Parathyroid adenoma (tissue), 2 donors: ENCODE measurements around the gene MMP23B.
A peak's percentile ranks its signal among the peaks of the same experiment; 100 is the strongest.
"Not testable (repeated sequence)": the region's sequence is repeated elsewhere in the genome, so short reads cannot be mapped to it uniquely, and the experiment has no call there.

Experiments
- H2AFZ ChIP-seq: fragments of 300-600 bp; sonication (generic); one replicate; pipeline ENCODE4 v1.7.0; 2017; ENCODE audit warnings: antibody characterized with exemption, mild to moderate bottlenecking
- H3K27ac ChIP-seq: fragments of 300-600 bp; sonication (generic); one replicate; pipeline ENCODE4 v1.7.0; 2017
- H3K27me3 ChIP-seq: fragments of 300-600 bp; sonication (generic); one replicate; pipeline ENCODE4 v1.7.0; 2017; ENCODE audit warnings: low read length; ENCODE audit not compliant: control insufficient read depth, insufficient read depth
- H3K36me3 ChIP-seq: fragments of 300-600 bp; sonication (generic); one replicate; pipeline ENCODE4 v1.7.0; 2017; ENCODE audit warnings: low read length; ENCODE audit not compliant: control insufficient read depth, insufficient read depth
- H3K4me1 ChIP-seq: fragments of 300-600 bp; sonication (generic); one replicate; pipeline ENCODE4 v1.7.0; 2017; ENCODE audit warnings: control low read depth
- H3K4me2 ChIP-seq: fragments of 300-600 bp; sonication (generic); one replicate; pipeline ENCODE4 v1.7.0; 2017; ENCODE audit warnings: low read length
- H3K4me3 ChIP-seq: fragments of 300-600 bp; sonication (generic); one replicate; pipeline ENCODE4 v1.7.0; 2017; ENCODE audit warnings: low read depth, low read length
- H3K79me2 ChIP-seq: fragments of 300-600 bp; sonication (generic); one replicate; pipeline ENCODE4 v1.7.0; 2017; ENCODE audit warnings: control low read depth
- H3K9ac ChIP-seq: fragments of 300-600 bp; sonication (generic); one replicate; pipeline ENCODE4 v1.7.0; 2017; ENCODE audit warnings: mild to moderate bottlenecking
- H3K9me3 ChIP-seq: fragments of 300-600 bp; sonication (generic); one replicate; pipeline ENCODE4 v1.7.0; 2017; ENCODE audit warnings: low read length; ENCODE audit not compliant: control insufficient read depth
- TF ChIP-seq, protein P1 (sequence below): fragments of 300-600 bp; sonication (generic); IDR thresholded peaks from one replicate; pipeline ENCODE4 v1.7.0; 2017; ENCODE audit warnings: antibody characterized with exemption, mild to moderate bottlenecking
- donor health status: primary hyperparathyroidism.

Gene MMP23B

DNA sequence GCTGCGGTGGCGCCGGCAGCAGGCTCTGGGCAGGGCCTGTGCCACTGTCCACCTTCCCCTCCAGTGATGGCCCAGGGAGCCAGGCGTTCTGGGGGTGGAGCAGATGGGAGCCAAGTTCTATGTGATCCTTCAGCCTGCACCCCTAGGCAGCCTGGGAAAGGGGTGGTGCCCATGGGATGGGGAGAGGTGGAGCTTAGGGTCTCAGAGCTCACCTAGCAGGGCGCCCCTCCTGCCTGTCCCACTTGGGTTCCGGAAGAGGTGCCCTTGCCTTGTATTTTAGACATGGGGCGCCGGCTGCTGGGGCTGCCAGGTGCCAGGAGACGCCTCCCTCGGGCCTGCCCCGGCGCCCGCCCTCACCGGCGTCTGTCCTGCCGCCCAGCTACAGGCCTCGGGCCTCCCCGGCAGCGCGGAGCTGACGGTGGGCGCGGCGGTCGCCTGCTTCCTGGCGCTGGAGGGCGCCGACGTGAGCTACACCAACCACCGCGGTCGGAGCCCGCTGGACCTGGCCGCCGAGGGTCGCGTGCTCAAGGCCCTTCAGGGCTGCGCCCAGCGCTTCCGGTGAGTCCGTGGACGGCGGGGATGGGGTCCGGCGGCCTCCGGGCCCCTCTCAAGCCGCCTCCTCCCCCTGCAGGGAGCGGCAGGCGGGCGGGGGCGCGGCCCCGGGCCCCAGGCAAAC lies 3.1 kb upstream of the MMP23B start:
- H3K4me2 ChIP-seq = no peak overlapping the region
- no peaks in the 10 kb centered on the region for H3K4me1 ChIP-seq
- H3K4me3 ChIP-seq = no peak overlapping the region
- TF ChIP-seq, protein P1, sequence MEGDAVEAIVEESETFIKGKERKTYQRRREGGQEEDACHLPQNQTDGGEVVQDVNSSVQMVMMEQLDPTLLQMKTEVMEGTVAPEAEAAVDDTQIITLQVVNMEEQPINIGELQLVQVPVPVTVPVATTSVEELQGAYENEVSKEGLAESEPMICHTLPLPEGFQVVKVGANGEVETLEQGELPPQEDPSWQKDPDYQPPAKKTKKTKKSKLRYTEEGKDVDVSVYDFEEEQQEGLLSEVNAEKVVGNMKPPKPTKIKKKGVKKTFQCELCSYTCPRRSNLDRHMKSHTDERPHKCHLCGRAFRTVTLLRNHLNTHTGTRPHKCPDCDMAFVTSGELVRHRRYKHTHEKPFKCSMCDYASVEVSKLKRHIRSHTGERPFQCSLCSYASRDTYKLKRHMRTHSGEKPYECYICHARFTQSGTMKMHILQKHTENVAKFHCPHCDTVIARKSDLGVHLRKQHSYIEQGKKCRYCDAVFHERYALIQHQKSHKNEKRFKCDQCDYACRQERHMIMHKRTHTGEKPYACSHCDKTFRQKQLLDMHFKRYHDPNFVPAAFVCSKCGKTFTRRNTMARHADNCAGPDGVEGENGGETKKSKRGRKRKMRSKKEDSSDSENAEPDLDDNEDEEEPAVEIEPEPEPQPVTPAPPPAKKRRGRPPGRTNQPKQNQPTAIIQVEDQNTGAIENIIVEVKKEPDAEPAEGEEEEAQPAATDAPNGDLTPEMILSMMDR = no peak
- no peaks in the 10 kb centered on the region for H3K9me3 ChIP-seq
- no peaks in the 10 kb centered on the region for H3K36me3 ChIP-seq
- no peaks in the 10 kb centered on the region for H3K79me2 ChIP-seq
- no peak overlapping the region for H3K9ac ChIP-seq
- H3K27ac ChIP-seq = no peak overlapping the region
- no peak overlapping the region for H2AFZ ChIP-seq
- H3K27me3 ChIP-seq = no peaks in the 10 kb centered on the region

DNA sequence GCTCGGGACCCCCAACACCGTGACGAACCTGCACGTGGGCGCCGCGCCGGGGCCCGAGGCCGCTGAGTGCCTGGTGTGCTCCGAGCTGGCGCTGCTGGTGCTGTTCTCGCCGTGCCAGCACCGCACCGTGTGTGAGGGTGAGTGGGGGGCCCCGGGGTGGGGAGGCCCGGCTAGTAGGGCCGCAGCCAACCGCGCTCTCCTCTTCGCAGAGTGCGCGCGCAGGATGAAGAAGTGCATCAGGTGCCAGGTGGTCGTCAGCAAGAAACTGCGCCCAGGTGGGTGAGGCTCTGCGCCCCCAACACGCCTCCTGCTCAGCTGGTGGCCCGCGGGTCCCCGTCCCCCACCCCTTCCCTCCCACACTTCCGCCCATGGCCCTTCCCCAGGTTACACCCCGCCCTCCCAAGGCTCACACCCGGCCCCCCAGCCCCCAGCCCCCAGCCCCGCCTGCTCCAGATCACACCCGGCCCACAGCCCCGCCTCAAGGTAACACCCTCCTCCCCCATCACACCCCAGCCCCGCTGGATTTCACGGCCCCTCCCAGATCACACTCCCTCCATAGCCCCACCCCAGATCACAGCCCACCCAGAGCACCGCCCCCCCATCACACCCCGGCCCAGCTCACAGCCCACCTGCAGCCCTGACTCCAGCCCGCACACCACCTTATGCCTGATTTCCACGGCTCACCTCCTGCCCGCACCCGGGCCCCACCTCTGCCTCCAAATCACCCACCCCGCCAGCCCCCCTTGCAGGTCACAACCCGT lies 2.4 kb upstream of the MMP23B start:
- Histone ChIP-seq H3K4me2 (no peak overlapping the region), H3K36me3 (no peaks in the 10 kb centered on the region), H2AFZ (no peak overlapping the region), H3K9me3 (no peaks in the 10 kb centered on the region), H3K79me2 (no peaks in the 10 kb centered on the region), H3K9ac (no peak overlapping the region), H3K27ac (no peak overlapping the region), H3K4me1 (no peaks in the 10 kb centered on the region), H3K27me3 (no peaks in the 10 kb centered on the region), H3K4me3 (no peak overlapping the region)
- TF ChIP-seq, protein P1 = no peak

DNA sequence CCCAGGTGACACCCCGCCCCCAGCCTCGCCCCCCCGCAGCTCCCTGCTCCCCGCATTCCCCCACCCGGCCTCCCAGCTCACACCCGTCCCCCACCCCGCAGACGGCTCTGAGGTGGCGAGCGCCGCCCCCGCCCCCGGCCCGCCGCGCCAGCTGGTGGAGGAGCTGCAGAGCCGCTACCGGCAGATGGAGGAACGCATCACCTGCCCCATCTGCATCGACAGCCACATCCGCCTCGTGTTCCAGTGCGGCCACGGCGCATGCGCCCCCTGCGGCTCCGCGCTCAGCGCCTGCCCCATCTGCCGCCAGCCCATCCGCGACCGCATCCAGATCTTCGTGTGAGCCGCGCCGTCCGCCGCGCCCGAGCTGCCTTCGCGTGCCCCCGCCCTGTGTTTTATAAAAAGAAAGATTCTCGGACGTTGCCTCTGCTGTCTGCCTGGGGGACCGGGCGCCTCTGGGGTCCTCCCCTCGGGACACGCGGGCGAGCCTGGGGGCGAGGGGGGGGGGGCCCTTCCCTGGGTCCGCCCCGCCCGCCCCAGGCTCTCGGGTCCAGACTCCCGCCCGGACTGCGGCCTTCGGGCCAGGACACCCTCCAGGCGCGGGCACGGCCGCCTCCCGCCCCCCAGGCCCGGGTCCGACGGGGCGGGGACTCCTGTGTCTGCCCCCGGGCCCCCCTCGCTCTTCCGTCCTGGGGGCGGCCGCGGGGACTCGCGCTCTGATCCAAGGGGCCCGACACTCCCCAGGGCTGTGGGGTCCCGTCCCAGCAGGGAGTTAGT lies 1.6 kb upstream of the MMP23B start:
- Histone ChIP-seq H3K36me3 (no peaks in the 10 kb centered on the region), H3K4me1 (no peaks in the 10 kb centered on the region), H3K79me2 (no peaks in the 10 kb centered on the region), H2AFZ (no peak overlapping the region), H3K4me3 (peak overlapping the region; percentile 16), H3K27me3 (no peaks in the 10 kb centered on the region), H3K4me2 (no peak overlapping the region), H3K27ac (no peak overlapping the region), H3K9ac (no peak overlapping the region), H3K9me3 (no peaks in the 10 kb centered on the region)
- TF ChIP-seq, protein P1 = no peak

DNA sequence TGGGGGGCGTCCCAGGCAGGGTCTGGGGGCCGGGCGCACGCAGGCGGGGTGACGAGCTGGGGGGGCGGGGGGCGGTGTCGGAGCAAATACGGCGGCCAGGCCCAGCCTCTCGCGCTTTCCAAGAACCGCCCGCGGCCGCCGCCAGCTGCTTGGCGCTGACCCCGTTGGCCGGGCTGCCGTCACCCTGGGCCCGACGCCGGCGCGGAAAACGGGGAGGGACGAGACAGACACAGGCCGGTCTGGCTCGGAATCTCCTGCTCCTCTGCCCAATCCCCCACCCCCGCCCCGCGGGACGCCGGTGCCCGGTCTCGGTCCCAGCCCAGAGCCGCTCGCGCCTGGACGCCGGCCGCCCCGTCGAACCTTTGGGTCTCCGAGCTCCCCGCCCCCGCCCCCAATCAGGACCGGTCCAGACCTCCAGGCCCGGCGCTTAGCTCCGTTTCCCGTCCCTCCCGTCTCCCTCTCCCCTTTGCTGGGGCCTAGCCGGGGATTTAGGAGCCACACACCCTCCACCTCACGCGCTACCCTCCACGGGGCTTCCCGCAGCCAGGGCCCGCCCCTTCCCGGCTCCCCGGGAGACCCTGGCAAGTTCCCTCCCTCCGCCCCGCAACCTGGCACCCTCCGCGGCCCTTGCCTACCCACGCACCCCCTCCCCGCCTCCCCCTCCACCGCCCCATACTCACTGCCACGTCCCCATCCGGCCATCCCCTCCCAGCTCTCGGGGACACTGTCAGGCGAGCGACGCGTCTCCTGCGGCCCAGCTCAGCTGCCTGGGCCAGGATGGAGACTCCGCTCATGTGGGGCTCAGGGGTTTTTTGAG lies 800 bp upstream of the MMP23B start:
- TF ChIP-seq, protein P1 = no peak
- H3K9ac ChIP-seq = no peak overlapping the region
- H3K4me2 ChIP-seq = no peak overlapping the region
- no peak overlapping the region for H3K27ac ChIP-seq
- H3K36me3 ChIP-seq = no peaks in the 10 kb centered on the region
- no peaks in the 10 kb centered on the region for H3K27me3 ChIP-seq
- H3K4me1 ChIP-seq = no peaks in the 10 kb centered on the region
- H3K4me3 ChIP-seq = no peak overlapping the region
- H3K79me2 ChIP-seq = no peaks in the 10 kb centered on the region
- no peak overlapping the region for H2AFZ ChIP-seq
- no peaks in the 10 kb centered on the region for H3K9me3 ChIP-seq

DNA sequence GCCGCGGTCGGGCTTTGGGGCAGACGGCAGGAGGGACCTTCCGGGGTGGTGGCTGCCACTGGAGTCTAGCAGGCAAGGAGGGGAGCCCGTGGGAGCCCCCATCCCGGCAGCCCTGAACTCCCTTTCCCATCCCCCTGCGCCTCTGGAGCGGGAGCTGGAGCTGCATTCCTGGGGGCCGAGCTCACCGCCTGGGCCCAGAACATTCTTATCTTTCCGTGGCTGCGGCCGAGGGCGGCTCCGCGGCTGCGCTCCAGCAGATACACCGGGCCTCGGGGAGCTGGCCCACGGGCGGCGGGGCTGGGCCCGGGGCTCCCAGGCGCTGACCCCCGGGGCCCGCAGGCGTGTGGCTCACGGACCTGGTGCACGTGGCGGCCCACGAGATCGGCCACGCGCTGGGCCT lies 1.4 kb downstream of the MMP23B start:
- not testable (repeated sequence) for H3K4me1 ChIP-seq, H2AFZ ChIP-seq, H3K4me2 ChIP-seq, H3K79me2 ChIP-seq, H3K27me3 ChIP-seq, H3K4me3 ChIP-seq, H3K36me3 ChIP-seq, H3K9me3 ChIP-seq, H3K27ac ChIP-seq, H3K9ac ChIP-seq

DNA sequence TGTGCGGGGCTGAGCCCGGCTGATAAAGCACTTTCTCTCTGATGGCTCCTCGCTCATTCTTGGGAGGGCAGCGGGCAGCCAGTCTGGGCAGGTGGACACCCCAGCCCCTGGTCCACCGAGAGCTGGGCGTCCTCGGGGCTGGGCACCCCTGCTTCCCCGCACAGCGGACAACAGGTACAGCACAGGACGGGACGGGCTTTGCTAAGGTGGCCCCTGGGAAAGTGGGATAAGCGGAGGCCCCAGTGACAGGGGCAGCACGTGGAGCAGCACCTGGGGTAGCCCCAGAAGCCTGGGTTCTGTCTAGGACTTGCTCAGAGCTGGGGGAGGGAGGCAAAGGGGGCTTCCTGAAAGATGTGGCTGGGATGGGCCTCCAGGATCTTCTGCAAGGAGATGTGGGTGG lies 2.6 kb downstream of the MMP23B start:
- not testable (repeated sequence) for H3K4me1 ChIP-seq, H3K36me3 ChIP-seq, H2AFZ ChIP-seq, H3K4me3 ChIP-seq, H3K27ac ChIP-seq, H3K27me3 ChIP-seq, H3K4me2 ChIP-seq, H3K9ac ChIP-seq, H3K9me3 ChIP-seq, H3K79me2 ChIP-seq
